Endodermal cell (in vitro differentiated cells): Measurements from ENCODE around the gene ANKRD13A. TPM values are rescaled to one million over a fixed set of nuclear protein-coding genes. Genes with fewer than 3 reads are reported as not detected.

Experiments used
- DNase-seq: peaks from one replicate; pipeline ENCODE4 v3.0.0-alpha.2; 2017
- H3K27ac ChIP-seq: 2 replicates; pipeline ENCODE4 v1.5.1; 2013; ENCODE audit warnings: mild to moderate bottlenecking, low read depth, low read length, moderate library complexity
- H3K27me3 ChIP-seq: 2 replicates; pipeline ENCODE4 v1.6.1; 2013; ENCODE audit warnings: mild to moderate bottlenecking, low read length, moderate library complexity; ENCODE audit not compliant: insufficient read depth, control insufficient read depth, poor library complexity, severe bottlenecking
- H3K36me3 ChIP-seq: 2 replicates; pipeline ENCODE4 v1.7.0; 2013; ENCODE audit warnings: mild to moderate bottlenecking, low read length, moderate library complexity; ENCODE audit not compliant: control insufficient read depth, insufficient read depth
- H3K4me1 ChIP-seq: one replicate; pipeline ENCODE4 v1.7.0; 2013; ENCODE audit warnings: low read length; ENCODE audit not compliant: control insufficient read depth, insufficient read depth
- H3K4me3 ChIP-seq: 2 replicates; pipeline ENCODE4 v1.5.1; 2013; ENCODE audit warnings: mild to moderate bottlenecking, low read length, moderate library complexity
- H3K9ac ChIP-seq: 2 replicates; pipeline ENCODE4 v1.6.1; 2013; ENCODE audit warnings: mild to moderate bottlenecking, low read length, moderate library complexity; ENCODE audit not compliant: poor library complexity, severe bottlenecking; ENCODE audit errors: extremely low read depth
- H3K9me3 ChIP-seq: 2 replicates; pipeline ENCODE4 v1.6.1; 2013; ENCODE audit warnings: mild to moderate bottlenecking, low read length, moderate library complexity; ENCODE audit not compliant: control insufficient read depth
- H3K27ac Mint-ChIP-seq: 2 replicates; pipeline ENCODE4 v1.8.0; 2020; ENCODE audit warnings: mixed read lengths
- H3K27me3 Mint-ChIP-seq: 2 replicates; pipeline ENCODE4 v1.8.0; 2021; ENCODE audit warnings: mild to moderate bottlenecking, mixed read lengths; ENCODE audit not compliant: insufficient read depth
- H3K36me3 Mint-ChIP-seq: 2 replicates; pipeline ENCODE4 v1.8.0; 2020; ENCODE audit warnings: low read depth, mixed read lengths
- H3K4me1 Mint-ChIP-seq: 2 replicates; pipeline ENCODE4 v1.8.0; 2020; ENCODE audit warnings: mixed read lengths
- H3K4me3 Mint-ChIP-seq: 2 replicates; pipeline ENCODE4 v1.8.0; 2020; ENCODE audit warnings: mild to moderate bottlenecking, moderate library complexity, mixed read lengths
- H3K9me3 Mint-ChIP-seq: 2 replicates; pipeline ENCODE4 v1.8.0; 2020; ENCODE audit warnings: mild to moderate bottlenecking, mixed read lengths
- CTCF ChIP-seq: fragments of 200-600 bp; sonication (generic); conservative IDR thresholded peaks from 2 replicates; pipeline ENCODE4 v1.5.0; 2021; ENCODE audit warnings: antibody characterized with exemption, mild to moderate bottlenecking
- WGBS, 2 experiments: methylation state at CpG; one replicate each; pipeline versions ENCODE4 v1.1.5 to v1.1.7; 2013; ENCODE audit warnings: missing lambda C conversion rate in 2 of 2, mixed read lengths in 1 of 2; ENCODE audit not compliant: insufficient coverage in 1 of 2, insufficient read length in 1 of 2; 5-methylcytosine and 5-hydroxymethylcytosine counted together
- total RNA-seq, 2 donors: library from RNA; stranded (reverse); fragmentation: NEBNext Ultra II Directional in 1 of 2; extraction: Animal tissue kit (Norgen Biotek cat#: 25700) in 1 of 2; gene quantifications; 2 replicates in 1 of 2; 3 replicates in 1 of 2; pipeline ENCODE4 v1.2.1, GENCODE V29; 2021

ANKRD13A gene
- total RNA-seq, 2 donors from 2014 or later: 33.2 to 44.6 TPM

DNA sequence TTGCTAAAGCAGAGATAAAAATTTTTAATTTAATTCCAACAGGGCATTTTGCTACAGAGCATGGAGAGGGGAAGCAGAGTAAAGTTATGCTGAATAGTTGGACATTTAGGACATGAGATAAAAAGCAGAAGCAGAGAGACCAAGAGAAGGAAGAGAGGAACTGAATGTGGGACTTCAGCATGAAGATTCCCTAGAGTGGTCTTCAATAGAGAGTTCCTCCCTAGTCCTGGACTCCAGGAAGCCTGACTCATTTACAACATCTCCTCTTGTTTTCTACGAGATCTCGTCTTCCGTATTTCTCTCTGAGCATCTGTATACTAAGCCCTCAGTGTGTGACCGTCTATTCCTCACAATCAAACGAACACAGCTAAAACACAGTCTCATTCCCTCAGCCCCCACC, 89.7 kb downstream of the ANKRD13A start:
- H3K4me3 ChIP-seq: no peak overlapping the region
- no peaks in the 10 kb centered on the region for H3K4me1 ChIP-seq
- H3K36me3 ChIP-seq: no peaks in the 10 kb centered on the region
- H3K9me3 ChIP-seq: no peaks in the 10 kb centered on the region
- DNase-seq: no peak
- no peak overlapping the region for H3K9ac ChIP-seq
- Mint-ChIP-seq H3K4me1 (peaks cover 2% of the 10 kb centered on the region), H3K9me3 (no peaks in the 10 kb centered on the region), H3K36me3 (no peaks in the 10 kb centered on the region), H3K27ac (no peak overlapping the region), H3K4me3 (no peak overlapping the region), H3K27me3 (peaks cover 11% of the 10 kb centered on the region)
- no peak for TF ChIP-seq CTCF
- 91 to 97% methylated on average over 5 of the region's 5 CpGs for WGBS, 2 experiments
- peaks cover 8% of the 10 kb centered on the region for H3K27me3 ChIP-seq
- no peak overlapping the region for H3K27ac ChIP-seq

Other genes starting within 250 kb of the ANKRD13A start
- 10 to 100 TPM; 14.0 to 14.2 TPM for gene TRPV4, start 166.0 kb upstream of the ANKRD13A start, total RNA-seq
- 10 to 100 TPM; 15.2 to 20.9 TPM for gene GLTP, start 118.9 kb upstream of the ANKRD13A start, total RNA-seq
- gene TCHP, start 99.2 kb upstream of the ANKRD13A start, total RNA-seq: 10 to 100 TPM; 26.1 to 31.9 TPM
- 10 to 100 TPM; 27.0 to 27.9 TPM for gene GIT2, start 3.1 kb upstream of the ANKRD13A start, total RNA-seq
- 10 to 100 TPM; 19.6 to 23.5 TPM for gene C12orf76, start 49.1 kb downstream of the ANKRD13A start, total RNA-seq
- 10 to 100 TPM; 20.2 to 29.6 TPM for gene IFT81, start 124.9 kb downstream of the ANKRD13A start, total RNA-seq